ENCODE measurements around the gene HECTD4. TPM values are rescaled to one million over a fixed set of nuclear protein-coding genes. Genes with fewer than 3 reads are reported as not detected.

Gene HECTD4
- total and polyA plus RNA-seq, 4 donors: 4.3 to 80.1 (median 25.5) TPM

GRCh38 chr12:112115259-112116045 lies 266.8 kb downstream of the HECTD4 start:
- Histone ChIP-seq H3K4me1 (ENCODE audit: control insufficient read depth in 4 of 4, insufficient read depth in 4 of 4, low read length in 3 of 4) (peaks cover 0 to 3% (median 0%) of the 10 kb centered on the region in 4 donors), H3K9me3 (ENCODE audit: control insufficient read depth in 4 of 4, low read length in 3 of 4) (no peaks in the 10 kb centered on the region), H3K36me3 (ENCODE audit: control insufficient read depth in 4 of 4, insufficient read depth in 3 of 4, low read depth in 1 of 4, low read length in 3 of 4) (no peaks in the 10 kb centered on the region), H3K27me3 (ENCODE audit: control insufficient read depth in 4 of 4, insufficient read depth in 4 of 4, low read length in 3 of 4) (no peaks in the 10 kb centered on the region), H3K4me3 (ENCODE audit: low read depth in 1 of 3, low read length in 3 of 3) (no peak overlapping the region), H3K27ac (ENCODE audit: low read depth in 1 of 2, low read length in 2 of 2) (no peak overlapping the region), H3K9ac (ENCODE audit: low read depth in 1 of 2, low read length in 2 of 2) (no peak overlapping the region)
- TF ChIP-seq EGR1 (IDR thresholded peaks at IDR 0.05; ENCODE audit: low read depth in 2 of 2) (no peak), MAX (IDR thresholded peaks at IDR 0.05) (no peak)
- TF ChIP-seq, protein P1, sequence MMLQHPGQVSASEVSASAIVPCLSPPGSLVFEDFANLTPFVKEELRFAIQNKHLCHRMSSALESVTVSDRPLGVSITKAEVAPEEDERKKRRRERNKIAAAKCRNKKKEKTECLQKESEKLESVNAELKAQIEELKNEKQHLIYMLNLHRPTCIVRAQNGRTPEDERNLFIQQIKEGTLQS (IDR thresholded peaks at IDR 0.05): no peak
- no peak for DNase-seq (ENCODE audit: low spot score)
- WGBS: 94% methylated on average over 6 of the region's 6 CpGs

- Histone ChIP-seq H3K4me3 (ENCODE audit: low read depth in 1 of 3, low read length in 3 of 3) (no peak overlapping the region), H3K9me3 (ENCODE audit: control insufficient read depth in 4 of 4, low read length in 3 of 4) (no peaks in the 10 kb centered on the region), H3K9ac (ENCODE audit: low read depth in 1 of 2, low read length in 2 of 2) (no peak overlapping the region), H3K27ac (ENCODE audit: low read depth in 1 of 2, low read length in 2 of 2) (no peak overlapping the region), H3K27me3 (ENCODE audit: control insufficient read depth in 4 of 4, insufficient read depth in 4 of 4, low read length in 3 of 4) (no peaks in the 10 kb centered on the region), H3K36me3 (ENCODE audit: control insufficient read depth in 4 of 4, insufficient read depth in 3 of 4, low read depth in 1 of 4, low read length in 3 of 4) (no peaks in the 10 kb centered on the region), H3K4me1 (ENCODE audit: control insufficient read depth in 4 of 4, insufficient read depth in 4 of 4, low read length in 3 of 4) (peaks cover 0 to 7% (median 2%) of the 10 kb centered on the region in 4 donors)
- DNase-seq (ENCODE audit: low spot score): no peak
- WGBS: 94% methylated on average over 6 of the region's 6 CpGs
- TF ChIP-seq, protein P2, sequence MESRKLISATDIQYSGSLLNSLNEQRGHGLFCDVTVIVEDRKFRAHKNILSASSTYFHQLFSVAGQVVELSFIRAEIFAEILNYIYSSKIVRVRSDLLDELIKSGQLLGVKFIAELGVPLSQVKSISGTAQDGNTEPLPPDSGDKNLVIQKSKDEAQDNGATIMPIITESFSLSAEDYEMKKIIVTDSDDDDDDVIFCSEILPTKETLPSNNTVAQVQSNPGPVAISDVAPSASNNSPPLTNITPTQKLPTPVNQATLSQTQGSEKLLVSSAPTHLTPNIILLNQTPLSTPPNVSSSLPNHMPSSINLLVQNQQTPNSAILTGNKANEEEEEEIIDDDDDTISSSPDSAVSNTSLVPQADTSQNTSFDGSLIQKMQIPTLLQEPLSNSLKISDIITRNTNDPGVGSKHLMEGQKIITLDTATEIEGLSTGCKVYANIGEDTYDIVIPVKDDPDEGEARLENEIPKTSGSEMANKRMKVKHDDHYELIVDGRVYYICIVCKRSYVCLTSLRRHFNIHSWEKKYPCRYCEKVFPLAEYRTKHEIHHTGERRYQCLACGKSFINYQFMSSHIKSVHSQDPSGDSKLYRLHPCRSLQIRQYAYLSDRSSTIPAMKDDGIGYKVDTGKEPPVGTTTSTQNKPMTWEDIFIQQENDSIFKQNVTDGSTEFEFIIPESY (IDR thresholded peaks at IDR 0.05): no peak
- TF ChIP-seq FOXA1 (IDR thresholded peaks at IDR 0.05): no peak
- no peak for TF ChIP-seq NR2F2 (IDR thresholded peaks at IDR 0.05)
These were observed 269.7 kb downstream of the HECTD4 start for GRCh38 chr12:112112409-112113133.

- WGBS: 76% methylated on average over 5 of the region's 5 CpGs
- no peak overlapping the region for H3K9ac ChIP-seq (ENCODE audit: low read depth in 1 of 2, low read length in 2 of 2)
- no peak overlapping the region for H3K27ac ChIP-seq (ENCODE audit: low read depth in 1 of 2, low read length in 2 of 2)
- TF ChIP-seq HNF4A (conservative IDR thresholded peaks at IDR 0.05): no peak
- TF ChIP-seq JUND (IDR thresholded peaks at IDR 0.05): no peak
- TF ChIP-seq RAD21 (IDR thresholded peaks at IDR 0.05): no peak
- TF ChIP-seq FOXA2 (IDR thresholded peaks at IDR 0.05): no peak
- TF ChIP-seq GABPA (IDR thresholded peaks at IDR 0.05 in 1 of 2, conservative IDR thresholded peaks at IDR 0.05 in 1 of 2): no peak
- TF ChIP-seq MAX (IDR thresholded peaks at IDR 0.05): no peak
- TF ChIP-seq SP1 (IDR thresholded peaks at IDR 0.05): no peak
- no peak for TF ChIP-seq FOXA1 (IDR thresholded peaks at IDR 0.05)
- TF ChIP-seq REST (IDR thresholded peaks at IDR 0.05): no peak
- TF ChIP-seq, protein P1 (IDR thresholded peaks at IDR 0.05): no peak
- TF ChIP-seq, protein P2 (IDR thresholded peaks at IDR 0.05): no peak
- no peak for TF ChIP-seq TAF1 (conservative IDR thresholded peaks at IDR 0.05)
These were observed 270.3 kb downstream of the HECTD4 start for GRCh38 chr12:112111931-112112330.

More at GRCh38 chr12:112111931-112112330, 270.3 kb downstream of the HECTD4 start:
- Histone ChIP-seq H3K9me3 (ENCODE audit: control insufficient read depth in 4 of 4, low read length in 3 of 4) (no peaks in the 10 kb centered on the region), H3K4me3 (ENCODE audit: low read depth in 1 of 3, low read length in 3 of 3) (no peak overlapping the region), H3K36me3 (ENCODE audit: control insufficient read depth in 4 of 4, insufficient read depth in 3 of 4, low read depth in 1 of 4, low read length in 3 of 4) (no peaks in the 10 kb centered on the region), H3K27me3 (ENCODE audit: control insufficient read depth in 4 of 4, insufficient read depth in 4 of 4, low read length in 3 of 4) (no peaks in the 10 kb centered on the region), H3K4me1 (ENCODE audit: control insufficient read depth in 4 of 4, insufficient read depth in 4 of 4, low read length in 3 of 4) (peaks cover 3 to 13% (median 8%) of the 10 kb centered on the region in 4 donors)
- DNase-seq (ENCODE audit: low spot score): no peak

All from liver (tissue), 9 donors.